ENCODE measurements around the gene CACNG5. TPM values are rescaled to one million over a fixed set of nuclear protein-coding genes. Genes with fewer than 3 reads are reported as not detected.

CACNG5 gene
- total and polyA plus RNA-seq, 4 donors = 1.7 to 12.2 (median 8.0) TPM

GRCh38 chr17:66909804-66910373 lies 75.0 kb downstream of the CACNG5 start:
- H3K36me3 ChIP-seq (ENCODE audit: control insufficient read depth, insufficient read depth, low read length) = no peaks in the 10 kb centered on the region
- no peak overlapping the region for H3K27ac ChIP-seq (ENCODE audit: low read depth, low read length)
- no peak for DNase-seq (ENCODE audit: low read depth in 4 of 6, low spot score in 6 of 6)
- H3K9me3 ChIP-seq (ENCODE audit: control insufficient read depth, insufficient read depth, low read length) = no peaks in the 10 kb centered on the region
- no peaks in the 10 kb centered on the region for H3K27me3 ChIP-seq (ENCODE audit: control insufficient read depth, insufficient read depth, low read length)
- H3K4me1 ChIP-seq (ENCODE audit: control insufficient read depth, insufficient read depth, low read length) = peaks cover 13% of the 10 kb centered on the region
- WGBS (ENCODE audit: insufficient coverage) = 59% methylated on average over 3 of the region's 8 CpGs
- H3K4me3 ChIP-seq (ENCODE audit: low read depth, low read length) = no peak overlapping the region

GRCh38 chr17:66910651-66911285 lies 75.9 kb downstream of the CACNG5 start:
- no peaks in the 10 kb centered on the region for H3K36me3 ChIP-seq (ENCODE audit: control insufficient read depth, insufficient read depth, low read length)
- H3K4me3 ChIP-seq (ENCODE audit: low read depth, low read length) = no peak overlapping the region
- peaks cover 6% of the 10 kb centered on the region for H3K4me1 ChIP-seq (ENCODE audit: control insufficient read depth, insufficient read depth, low read length)
- no peaks in the 10 kb centered on the region for H3K9me3 ChIP-seq (ENCODE audit: control insufficient read depth, insufficient read depth, low read length)
- H3K27ac ChIP-seq (ENCODE audit: low read depth, low read length) = no peak overlapping the region
- H3K27me3 ChIP-seq (ENCODE audit: control insufficient read depth, insufficient read depth, low read length) = no peaks in the 10 kb centered on the region
- WGBS (ENCODE audit: insufficient coverage) = 91% methylated on average over 18 of the region's 18 CpGs
- no peak for DNase-seq (ENCODE audit: low read depth in 4 of 6, low spot score in 6 of 6)

DNA sequence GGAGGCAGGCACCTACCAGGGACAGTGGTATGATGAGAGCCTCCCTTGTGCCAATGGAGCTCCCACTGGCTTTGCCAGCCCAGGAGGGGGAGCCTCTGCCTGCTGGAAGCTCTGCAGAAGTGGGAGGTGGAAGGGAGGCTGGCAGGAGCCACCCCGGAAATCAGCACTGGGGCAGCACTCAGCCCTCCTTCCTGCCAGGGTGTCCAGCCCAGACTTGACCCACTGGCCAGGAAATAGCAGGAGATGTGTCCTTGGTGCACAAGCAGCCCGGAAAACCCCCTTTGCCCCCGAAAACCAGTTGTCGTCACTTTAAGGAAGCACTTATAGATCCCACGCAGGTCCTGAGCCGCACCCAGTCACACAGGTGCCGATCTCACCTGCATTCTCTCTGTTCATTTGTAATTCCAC lies 80.3 kb downstream of the CACNG5 start:
- Histone ChIP-seq H3K36me3 (ENCODE audit: control insufficient read depth, insufficient read depth, low read length) (no peaks in the 10 kb centered on the region), H3K9me3 (ENCODE audit: control insufficient read depth, insufficient read depth, low read length) (no peaks in the 10 kb centered on the region), H3K4me3 (ENCODE audit: low read depth, low read length) (no peak overlapping the region), H3K27ac (ENCODE audit: low read depth, low read length) (no peak overlapping the region), H3K27me3 (ENCODE audit: control insufficient read depth, insufficient read depth, low read length) (no peaks in the 10 kb centered on the region), H3K4me1 (ENCODE audit: control insufficient read depth, insufficient read depth, low read length) (no peaks in the 10 kb centered on the region)
- no peak for DNase-seq (ENCODE audit: low read depth in 4 of 6, low spot score in 6 of 6)
- 83% methylated on average over 7 of the region's 7 CpGs for WGBS (ENCODE audit: insufficient coverage)

- no peak overlapping the region for H3K27ac ChIP-seq (ENCODE audit: low read depth, low read length)
- DNase-seq (ENCODE audit: low read depth in 4 of 6, low spot score in 6 of 6) = no peak
- H3K9me3 ChIP-seq (ENCODE audit: control insufficient read depth, insufficient read depth, low read length) = no peaks in the 10 kb centered on the region
- 96% methylated on average over 11 of the region's 11 CpGs for WGBS (ENCODE audit: insufficient coverage)
- H3K4me3 ChIP-seq (ENCODE audit: low read depth, low read length) = no peak overlapping the region
- H3K27me3 ChIP-seq (ENCODE audit: control insufficient read depth, insufficient read depth, low read length) = no peaks in the 10 kb centered on the region
- H3K4me1 ChIP-seq (ENCODE audit: control insufficient read depth, insufficient read depth, low read length) = no peaks in the 10 kb centered on the region
- H3K36me3 ChIP-seq (ENCODE audit: control insufficient read depth, insufficient read depth, low read length) = no peaks in the 10 kb centered on the region
These were observed 80.9 kb downstream of the CACNG5 start for GRCh38 chr17:66915792-66916191.

DNA sequence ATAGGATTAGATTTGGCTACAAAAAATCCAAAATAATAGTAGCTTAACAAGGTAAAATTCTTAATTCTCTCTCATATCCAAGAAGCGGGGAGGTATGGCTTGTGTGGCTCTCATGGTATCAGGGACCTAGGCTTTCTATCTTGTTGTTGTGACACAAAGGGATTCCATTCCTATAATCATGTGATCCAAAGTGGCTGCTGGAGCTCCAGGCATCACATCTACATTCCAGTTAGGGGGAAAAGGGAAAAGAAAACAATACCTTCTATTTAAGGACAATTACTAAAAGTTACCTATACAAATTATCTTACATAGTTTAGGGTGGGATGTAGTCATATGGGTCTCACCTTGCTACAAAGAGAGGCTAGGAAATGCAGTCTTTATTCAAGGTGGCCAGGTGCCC lies 82.0 kb downstream of the CACNG5 start:
- no peak overlapping the region for H3K4me3 ChIP-seq (ENCODE audit: low read depth, low read length)
- no peaks in the 10 kb centered on the region for H3K4me1 ChIP-seq (ENCODE audit: control insufficient read depth, insufficient read depth, low read length)
- H3K36me3 ChIP-seq (ENCODE audit: control insufficient read depth, insufficient read depth, low read length) = no peaks in the 10 kb centered on the region
- H3K9me3 ChIP-seq (ENCODE audit: control insufficient read depth, insufficient read depth, low read length) = no peaks in the 10 kb centered on the region
- H3K27ac ChIP-seq (ENCODE audit: low read depth, low read length) = no peak overlapping the region
- no CpG with 5 or more reads among the region's 1 CpG for WGBS (ENCODE audit: insufficient coverage)
- no peak for DNase-seq (ENCODE audit: low read depth in 4 of 6, low spot score in 6 of 6)
- no peaks in the 10 kb centered on the region for H3K27me3 ChIP-seq (ENCODE audit: control insufficient read depth, insufficient read depth, low read length)

DNA sequence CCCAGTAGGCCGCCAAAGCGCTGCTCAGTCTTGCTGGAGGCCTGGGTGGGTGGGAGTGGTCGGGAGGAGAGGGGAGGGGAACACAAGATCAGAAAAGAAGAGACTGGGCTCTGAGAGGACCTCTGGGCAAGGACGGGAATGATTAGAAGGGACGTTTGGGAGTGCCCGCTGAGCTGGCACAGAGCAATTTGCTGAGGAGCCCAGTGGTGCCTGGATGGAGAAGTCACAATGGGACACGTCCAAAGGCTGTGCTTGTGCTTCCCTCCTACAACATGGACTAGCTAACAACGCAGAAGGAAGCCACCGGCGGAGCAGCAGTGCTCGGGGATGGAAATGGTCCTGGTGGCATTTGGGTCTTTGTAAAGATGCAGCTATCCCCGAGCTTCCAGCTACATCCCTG lies 84.0 kb downstream of the CACNG5 start:
- H3K27ac ChIP-seq (ENCODE audit: low read depth, low read length) = no peak overlapping the region
- H3K4me1 ChIP-seq (ENCODE audit: control insufficient read depth, insufficient read depth, low read length) = no peaks in the 10 kb centered on the region
- no peaks in the 10 kb centered on the region for H3K36me3 ChIP-seq (ENCODE audit: control insufficient read depth, insufficient read depth, low read length)
- H3K9me3 ChIP-seq (ENCODE audit: control insufficient read depth, insufficient read depth, low read length) = no peaks in the 10 kb centered on the region
- H3K4me3 ChIP-seq (ENCODE audit: low read depth, low read length) = no peak overlapping the region
- no peaks in the 10 kb centered on the region for H3K27me3 ChIP-seq (ENCODE audit: control insufficient read depth, insufficient read depth, low read length)
- 93% methylated on average over 6 of the region's 12 CpGs for WGBS (ENCODE audit: insufficient coverage)
- no peak for DNase-seq (ENCODE audit: low read depth in 4 of 6, low spot score in 6 of 6)

DNA sequence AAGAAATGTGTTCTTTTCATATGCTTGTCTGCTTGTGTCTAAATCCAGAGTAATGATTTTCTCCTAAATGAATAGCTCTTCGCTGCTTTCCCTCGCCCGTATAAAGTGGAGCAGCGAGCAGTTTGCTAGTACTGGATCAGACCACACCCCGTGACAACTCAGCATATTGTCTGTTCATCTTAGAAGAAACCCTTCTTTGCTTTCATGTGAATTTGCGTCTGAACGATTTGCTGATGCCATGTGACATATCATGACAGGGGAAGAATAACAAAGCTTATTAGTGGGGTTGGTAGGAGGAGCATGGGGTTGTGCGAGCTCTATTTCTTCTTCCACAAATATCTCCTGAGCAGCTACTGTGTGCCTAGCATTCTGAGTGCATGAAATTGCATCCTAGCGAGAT lies 85.5 kb downstream of the CACNG5 start:
- no peaks in the 10 kb centered on the region for H3K27me3 ChIP-seq (ENCODE audit: control insufficient read depth, insufficient read depth, low read length)
- 59% methylated on average over 4 of the region's 9 CpGs for WGBS (ENCODE audit: insufficient coverage)
- no peaks in the 10 kb centered on the region for H3K9me3 ChIP-seq (ENCODE audit: control insufficient read depth, insufficient read depth, low read length)
- H3K27ac ChIP-seq (ENCODE audit: low read depth, low read length) = no peak overlapping the region
- no peak overlapping the region for H3K4me3 ChIP-seq (ENCODE audit: low read depth, low read length)
- no peaks in the 10 kb centered on the region for H3K36me3 ChIP-seq (ENCODE audit: control insufficient read depth, insufficient read depth, low read length)
- peak in 2 of 6 donors; percentile 37 to 51 for DNase-seq (ENCODE audit: low read depth in 4 of 6, low spot score in 6 of 6)
- no peaks in the 10 kb centered on the region for H3K4me1 ChIP-seq (ENCODE audit: control insufficient read depth, insufficient read depth, low read length)

GRCh38 chr17:66920950-66921349 lies 86.0 kb downstream of the CACNG5 start:
- Histone ChIP-seq H3K4me1 (ENCODE audit: control insufficient read depth, insufficient read depth, low read length) (no peaks in the 10 kb centered on the region), H3K4me3 (ENCODE audit: low read depth, low read length) (no peak overlapping the region), H3K9me3 (ENCODE audit: control insufficient read depth, insufficient read depth, low read length) (no peaks in the 10 kb centered on the region), H3K27ac (ENCODE audit: low read depth, low read length) (no peak overlapping the region), H3K27me3 (ENCODE audit: control insufficient read depth, insufficient read depth, low read length) (no peaks in the 10 kb centered on the region), H3K36me3 (ENCODE audit: control insufficient read depth, insufficient read depth, low read length) (no peaks in the 10 kb centered on the region)
- 88% methylated on average over 3 of the region's 4 CpGs for WGBS (ENCODE audit: insufficient coverage)
- DNase-seq (ENCODE audit: low read depth in 4 of 6, low spot score in 6 of 6) = no peak

DNA sequence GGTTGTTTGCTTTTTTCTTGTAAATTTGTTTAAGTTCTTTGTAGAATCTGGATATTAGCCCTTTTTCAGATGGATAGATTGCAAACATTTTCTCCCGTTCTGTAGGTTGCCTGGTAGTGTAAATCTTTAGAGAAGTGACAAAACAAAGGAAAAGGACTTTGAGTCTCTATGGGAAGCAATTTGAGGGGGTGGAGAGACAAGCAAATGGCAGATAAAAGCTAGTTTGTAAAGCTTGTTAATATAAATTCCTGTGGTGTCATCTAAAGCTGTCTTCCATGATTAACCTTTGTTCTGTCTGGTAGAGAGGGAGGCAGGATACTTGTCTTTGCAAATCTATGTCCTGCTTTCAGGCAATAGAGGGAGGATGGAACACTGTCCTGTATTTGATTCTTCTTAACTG lies 89.0 kb downstream of the CACNG5 start:
- Histone ChIP-seq H3K9me3 (ENCODE audit: control insufficient read depth, insufficient read depth, low read length) (no peaks in the 10 kb centered on the region), H3K36me3 (ENCODE audit: control insufficient read depth, insufficient read depth, low read length) (no peaks in the 10 kb centered on the region), H3K4me3 (ENCODE audit: low read depth, low read length) (no peak overlapping the region), H3K27ac (ENCODE audit: low read depth, low read length) (no peak overlapping the region), H3K27me3 (ENCODE audit: control insufficient read depth, insufficient read depth, low read length) (peaks cover 2% of the 10 kb centered on the region), H3K4me1 (ENCODE audit: control insufficient read depth, insufficient read depth, low read length) (no peaks in the 10 kb centered on the region)
- peak in 1 of 6 donors; percentile 34 for DNase-seq (ENCODE audit: low read depth in 4 of 6, low spot score in 6 of 6)
- 20% methylated on average over 1 of the region's 1 CpG for WGBS (ENCODE audit: insufficient coverage)

DNA sequence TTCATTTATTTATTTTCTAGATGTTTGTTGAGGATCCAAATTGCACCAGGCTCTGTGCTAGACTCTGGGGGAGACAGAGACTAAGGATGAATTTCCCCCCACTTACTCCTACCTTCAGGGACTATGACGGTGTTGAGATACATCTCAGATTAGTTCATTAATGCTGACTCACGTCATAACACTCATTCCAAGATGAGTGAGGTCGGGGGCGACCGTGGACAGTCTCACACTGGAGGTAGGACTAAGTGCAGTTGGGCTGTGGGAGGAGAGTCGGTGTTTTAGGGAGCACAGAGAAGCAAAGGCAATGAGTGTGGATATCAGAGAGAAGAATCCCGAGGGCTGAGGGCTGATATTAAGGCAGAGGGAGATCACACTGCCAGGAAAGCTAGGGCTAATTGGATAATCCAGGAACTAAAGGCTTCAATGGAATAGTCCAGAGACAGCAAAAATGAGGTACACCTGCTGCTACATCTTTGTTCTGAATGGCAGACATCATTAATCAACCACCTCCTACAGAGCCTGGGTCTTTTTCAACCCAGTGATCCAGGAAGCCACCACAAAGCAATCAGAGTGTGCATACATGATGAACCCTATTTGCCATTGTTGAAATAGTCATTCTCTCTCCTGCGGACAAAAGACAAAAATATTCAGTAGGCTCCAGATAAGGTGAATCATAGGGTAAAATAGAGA lies 91.0 kb downstream of the CACNG5 start:
- Histone ChIP-seq H3K4me3 (ENCODE audit: low read depth, low read length) (no peak overlapping the region), H3K36me3 (ENCODE audit: control insufficient read depth, insufficient read depth, low read length) (no peaks in the 10 kb centered on the region), H3K27ac (ENCODE audit: low read depth, low read length) (no peak overlapping the region), H3K27me3 (ENCODE audit: control insufficient read depth, insufficient read depth, low read length) (peaks cover 2% of the 10 kb centered on the region), H3K9me3 (ENCODE audit: control insufficient read depth, insufficient read depth, low read length) (no peaks in the 10 kb centered on the region), H3K4me1 (ENCODE audit: control insufficient read depth, insufficient read depth, low read length) (no peaks in the 10 kb centered on the region)
- WGBS (ENCODE audit: insufficient coverage) = 78% methylated on average over 5 of the region's 8 CpGs
- no peak for DNase-seq (ENCODE audit: low read depth in 4 of 6, low spot score in 6 of 6)

All from spinal cord (tissue), 10 donors.